GM10847 (cell line): Measurements from ENCODE around the gene NKX2-3.

Experiments
- POLR2A ChIP-seq: IDR thresholded peaks from 2 replicates; pipeline ENCODE4 v1.6.1; 2011; ENCODE audit not compliant: insufficient read length; ENCODE audit errors: extremely low read depth

The NKX2-3 gene

GRCh38 chr10:99544322-99544721 lies 11.6 kb downstream of the NKX2-3 start:
- no peak for TF ChIP-seq POLR2A

GRCh38 chr10:99548041-99548530 lies 15.3 kb downstream of the NKX2-3 start:
- no peak for TF ChIP-seq POLR2A

- no peak for TF ChIP-seq POLR2A
Measured at GRCh38 chr10:99551158-99551557, 18.4 kb downstream of the NKX2-3 start.

- no peak for TF ChIP-seq POLR2A
Measured at GRCh38 chr10:99551616-99552015, 18.9 kb downstream of the NKX2-3 start.

- no peak for TF ChIP-seq POLR2A
Measured at GRCh38 chr10:99555371-99555770, 22.6 kb downstream of the NKX2-3 start.

GRCh38 chr10:99555825-99556523 lies 23.2 kb downstream of the NKX2-3 start:
- no peak for TF ChIP-seq POLR2A

GRCh38 chr10:99557044-99557443 lies 24.3 kb downstream of the NKX2-3 start:
- no peak for TF ChIP-seq POLR2A

GRCh38 chr10:99558708-99559107 lies 26.0 kb downstream of the NKX2-3 start:
- no peak for TF ChIP-seq POLR2A

GRCh38 chr10:99560277-99561126 lies 27.8 kb downstream of the NKX2-3 start:
- no peak for TF ChIP-seq POLR2A

GRCh38 chr10:99562631-99563030 lies 29.9 kb downstream of the NKX2-3 start:
- TF ChIP-seq POLR2A = no peak

- TF ChIP-seq POLR2A = no peak
Measured at GRCh38 chr10:99564361-99564760, 31.6 kb downstream of the NKX2-3 start.

GRCh38 chr10:99565166-99565565 lies 32.4 kb downstream of the NKX2-3 start:
- no peak for TF ChIP-seq POLR2A

- TF ChIP-seq POLR2A = no peak
Measured at GRCh38 chr10:99569253-99569939, 36.7 kb downstream of the NKX2-3 start.

- TF ChIP-seq POLR2A = no peak
Measured at GRCh38 chr10:99569961-99570360, 37.2 kb downstream of the NKX2-3 start.

GRCh38 chr10:99571816-99572215 lies 39.1 kb downstream of the NKX2-3 start:
- TF ChIP-seq POLR2A = no peak

GRCh38 chr10:99573790-99574189 lies 41.0 kb downstream of the NKX2-3 start:
- no peak for TF ChIP-seq POLR2A

GRCh38 chr10:99579971-99580370 lies 47.2 kb downstream of the NKX2-3 start:
- TF ChIP-seq POLR2A = no peak
